IMR-90 (cell line): ENCODE results near the gene KCNH2. TPM values are rescaled to one million over a fixed set of nuclear protein-coding genes. Genes with fewer than 3 reads are reported as not detected.

ENCODE experiments used
- ATAC-seq: fragments of 200-7000 bp; cut with Tn5 transposase; 2 replicates; pipeline ENCODE4 v1.9.1; 2020; ENCODE audit warnings: low read depth, mild to moderate bottlenecking, moderate library complexity
- BruUV-seq: library from RNA; stranded (reverse); fragments of 400-500 nt; replicated peaks from 2 replicates; lab custom pipeline; 2021; lab: Mats Ljungman, UMichigan
- CTCF ChIA-PET: fragments of 300-600 bp; formaldehyde crosslinking; extraction: SDS; loops from one replicate; lab custom pipeline; 2021; ENCODE audit warnings: antibody characterized with exemption; lab: Yijun Ruan, JAX
- POLR2A ChIA-PET: fragments of 300-600 bp; sonication (Branson Sonifier 250); formaldehyde crosslinking; loops from one replicate; lab custom pipeline; 2022; ENCODE audit warnings: antibody characterized with exemption; ENCODE audit not compliant: unreplicated experiment; lab: Charles Lee
- DNase-seq: peaks from one replicate; pipeline ENCODE4 v3.0.0; 2013
- H2AFZ ChIP-seq: replicated peaks from 2 replicates; pipeline ENCODE3; 2013; ENCODE audit warnings: low read length, mild to moderate bottlenecking; ENCODE audit not compliant: poor library complexity
- H2AK5ac ChIP-seq: 2 replicates; pipeline ENCODE4 v1.6.1; 2013; ENCODE audit warnings: low read depth, low read length, inconsistent platforms
- H2AK9ac ChIP-seq: replicated peaks from 2 replicates; pipeline ENCODE3; 2013; ENCODE audit warnings: mild to moderate bottlenecking, low read depth, low read length, moderate library complexity; ENCODE audit not compliant: poor library complexity
- H2BK120ac ChIP-seq: 2 replicates; pipeline ENCODE4 v1.6.1; 2013; ENCODE audit warnings: low read depth, low read length, inconsistent platforms
- H2BK15ac ChIP-seq: 3 replicates; pipeline ENCODE4 v1.6.1; 2013; ENCODE audit warnings: low read depth, low read length, inconsistent platforms
- H2BK20ac ChIP-seq: 2 replicates; pipeline ENCODE4 v1.6.1; 2013; ENCODE audit warnings: low read depth, mild to moderate bottlenecking, inconsistent platforms, low read length, moderate library complexity
- H2BK5ac ChIP-seq: 2 replicates; pipeline ENCODE4 v1.6.1; 2013; ENCODE audit warnings: mild to moderate bottlenecking, low read depth, low read length, inconsistent platforms; ENCODE audit not compliant: poor library complexity, severe bottlenecking
- H3K14ac ChIP-seq: replicated peaks from 2 replicates; pipeline ENCODE4 v1.6.1; 2013; ENCODE audit warnings: low read depth, low read length, inconsistent platforms
- H3K18ac ChIP-seq: 2 replicates; pipeline ENCODE4 v1.6.1; 2013; ENCODE audit warnings: low read depth, low read length, control low read depth
- H3K23ac ChIP-seq: 2 replicates; pipeline ENCODE4 v1.6.1; 2013; ENCODE audit warnings: low read depth, low read length, inconsistent platforms
- H3K27ac ChIP-seq: 2 replicates; pipeline ENCODE4 v1.5.1; 2013; ENCODE audit warnings: mild to moderate bottlenecking, control low read depth, low read length; ENCODE audit not compliant: insufficient read depth
- H3K27me3 ChIP-seq: 2 replicates; pipeline ENCODE4 v1.6.1; 2013; ENCODE audit warnings: low read length; ENCODE audit not compliant: control insufficient read depth, insufficient read depth
- H3K36me3 ChIP-seq: 2 replicates; pipeline ENCODE4 v1.6.1; 2013; ENCODE audit warnings: low read length, mixed read lengths; ENCODE audit not compliant: control insufficient read depth, insufficient read depth
- H3K4ac ChIP-seq: 2 replicates; pipeline ENCODE4 v1.6.1; 2013; ENCODE audit warnings: low read depth, low read length, inconsistent platforms
- H3K4me1 ChIP-seq: 2 replicates; pipeline ENCODE4 v1.6.1; 2013; ENCODE audit warnings: low read length, mixed read lengths; ENCODE audit not compliant: control insufficient read depth, insufficient read depth
- H3K4me2 ChIP-seq: 2 replicates; pipeline ENCODE4 v1.6.1; 2013; ENCODE audit warnings: low read depth, mild to moderate bottlenecking, control low read depth, low read length, moderate library complexity
- H3K4me3 ChIP-seq: 2 replicates; pipeline ENCODE4 v1.5.1; 2013; ENCODE audit warnings: low read depth, mild to moderate bottlenecking, control low read depth, low read length, moderate library complexity; ENCODE audit not compliant: insufficient read depth
- H3K56ac ChIP-seq: 2 replicates; pipeline ENCODE4 v1.6.1; 2013; ENCODE audit warnings: low read length, inconsistent platforms; ENCODE audit not compliant: insufficient read depth; ENCODE audit errors: extremely low read depth
- H3K79me1 ChIP-seq, 2 experiments: 2 replicates each; pipeline ENCODE4 v1.6.1; 2013; ENCODE audit warnings: low read length in 2 of 2, inconsistent platforms in 1 of 2, low read depth in 1 of 2
- H3K9ac ChIP-seq: 2 replicates; pipeline ENCODE4 v1.6.1; 2013; ENCODE audit warnings: low read depth, low read length, control low read depth
- H3K9me1 ChIP-seq: 2 replicates; pipeline ENCODE4 v1.6.1; 2013; ENCODE audit warnings: low read length, inconsistent platforms; ENCODE audit not compliant: insufficient read depth
- H3K9me3 ChIP-seq: 2 replicates; pipeline ENCODE4 v1.6.1; 2013; ENCODE audit warnings: low read length; ENCODE audit not compliant: control insufficient read depth, insufficient read depth
- H4K20me1 ChIP-seq: 2 replicates; pipeline ENCODE4 v1.6.1; 2013; ENCODE audit warnings: low read length, inconsistent platforms; ENCODE audit not compliant: insufficient read depth
- H4K5ac ChIP-seq: 2 replicates; pipeline ENCODE4 v1.6.1; 2013; ENCODE audit warnings: mild to moderate bottlenecking, low read depth, low read length, control low read depth
- H4K8ac ChIP-seq, 2 experiments: 2 replicates each; pipeline ENCODE4 v1.6.1; 2013; ENCODE audit warnings: low read depth in 2 of 2, low read length in 2 of 2, control low read depth in 1 of 2, inconsistent platforms in 1 of 2
- H4K91ac ChIP-seq: 2 replicates; pipeline ENCODE4 v1.6.1; 2013; ENCODE audit warnings: low read depth, low read length, inconsistent platforms; ENCODE audit not compliant: insufficient read depth
- CTCF ChIP-seq: conservative IDR thresholded peaks from 2 replicates; pipeline ENCODE4 v1.5.1; 2012; ENCODE audit warnings: mild to moderate bottlenecking, low read depth, low read length, improper control_type of control experiment
- WGBS, 2 experiments: methylation state at CpG; one replicate each; pipeline versions ENCODE4 v1.1.5 to v1.1.7; 2013; ENCODE audit warnings: missing lambda C conversion rate in 2 of 2; ENCODE audit not compliant: insufficient read length in 1 of 2; ENCODE audit errors: extremely low coverage in 2 of 2; 5-methylcytosine and 5-hydroxymethylcytosine counted together
- dilution Hi-C: fragments of 300-500 bp; cut with HindIII; formaldehyde crosslinking; loops from one replicate; pipeline ENCODE4 v1.14.3; 2018; ENCODE audit warnings: low sequenced_read_pairs; ENCODE audit not compliant: unreplicated experiment
- in situ Hi-C: fragments of 300-500 bp; cut with MboI; formaldehyde crosslinking; loops from 3 replicates; pipeline ENCODE4 v1.14.3; 2019; ENCODE audit warnings: low sequenced_read_pairs, inconsistent platforms, mixed read lengths
- intact Hi-C: fragments of 100-400 bp; cut with micrococcal nuclease; formaldehyde crosslinking; loops from 2 replicates; pipeline ENCODE4 v1.10.0; 2022
- polyA plus RNA-seq, 3 experiments: library from polyadenylated mRNA; depleted of rRNA; stranded (reverse); fragments of >200 nt; gene quantifications; 2 replicates each; pipeline ENCODE4 v1.2.3, GENCODE V29; 2012; ENCODE audit warnings: low replicate concordance in 1 of 3
- total RNA-seq: library from RNA; depleted of rRNA; stranded (reverse); fragments of >200 nt; gene quantifications from 2 replicates; pipeline ENCODE4 v1.2.3, GENCODE V29; 2012

KCNH2 gene
- total and polyA plus RNA-seq, 2 of the 4 experiments (the other 2 are of a cell fraction), result 0.90 to 2.1 TPM

- no TSS peak for BruUV-seq
- no peak overlapping the region for H3K18ac ChIP-seq
- H2BK120ac ChIP-seq, result no peak overlapping the region
- no peak overlapping the region for H3K4me2 ChIP-seq
- CTCF ChIA-PET, result interaction anchor here (0.5 kb wide), 1 partner anchor 909 kb away, joined by 4 read pairs; no protein-coding TSS in a partner anchor
- no peak overlapping the region for H2AK5ac ChIP-seq
- H3K27me3 ChIP-seq, result peaks cover 7% of the 10 kb centered on the region
- H3K4me1 ChIP-seq, result peaks cover 4% of the 10 kb centered on the region; the same call in 1 of the 2 replicates
- no peak overlapping the region for H3K9ac ChIP-seq
- ATAC-seq (no peak), DNase-seq (no peak)
- no peaks in the 10 kb centered on the region for H3K9me1 ChIP-seq
- no peak overlapping the region for H2BK5ac ChIP-seq
- peaks cover 8% of the 10 kb centered on the region for H3K9me3 ChIP-seq
- in situ Hi-C loops (loop anchor here (25.0 kb wide), 1 partner anchor 583 kb away; a partner anchor contains a TSS), intact Hi-C loops (no loop called here), dilution Hi-C loops (no loop called here)
- no peaks in the 10 kb centered on the region for H4K20me1 ChIP-seq
- H3K79me1 ChIP-seq, result no peaks in the 10 kb centered on the region
- no peak overlapping the region for H2AFZ ChIP-seq
- H3K23ac ChIP-seq, result no peak overlapping the region
- POLR2A ChIA-PET, result no interaction called here
- H2BK15ac ChIP-seq, result no peak overlapping the region
- no peak overlapping the region for H3K4me3 ChIP-seq
- H3K36me3 ChIP-seq, result no peaks in the 10 kb centered on the region
- H3K27ac ChIP-seq, result no peak overlapping the region
- no peak overlapping the region for H4K91ac ChIP-seq
- no peak overlapping the region for H4K8ac ChIP-seq
- 37% methylated on average over 3 of the region's 19 CpGs; no CpG with 5 or more reads in 1 of the 2 experiments for WGBS, 2 experiments
- no peak overlapping the region for H3K56ac ChIP-seq
- no peak overlapping the region for H4K5ac ChIP-seq
- no peak overlapping the region for H3K14ac ChIP-seq
- H3K4ac ChIP-seq, result no peak overlapping the region
- TF ChIP-seq CTCF, result no peak
- no peak overlapping the region for H2BK20ac ChIP-seq
- no peak overlapping the region for H2AK9ac ChIP-seq
Measured at GRCh38 chr7:150994838-150995510, 16.9 kb upstream of the KCNH2 start.
